Ovary (tissue), 9 donors: ENCODE measurements around the gene GATAD2A. TPM values are rescaled to one million over a fixed set of nuclear protein-coding genes. Genes with fewer than 3 reads are reported as not detected.

Experiments used
- DNase-seq, 5 donors: peaks; one replicate each; pipeline ENCODE4 v3.0.0-alpha.2; 2019 to 2020
- H3K27ac ChIP-seq, 2 donors: fragments of 200-600 bp; one replicate each; pipeline versions ENCODE4 v1.5.1 to v1.8.0; 2019 to 2022
- H3K27me3 ChIP-seq: fragments of 200-600 bp; one replicate; pipeline ENCODE4 v1.8.0; 2022
- H3K36me3 ChIP-seq: fragments of 200-600 bp; sonication (generic); one replicate; pipeline ENCODE4 v1.5.1; 2019
- H3K4me1 ChIP-seq: one replicate; pipeline ENCODE4 v1.8.1; 2013; ENCODE audit warnings: mild to moderate bottlenecking, moderate library complexity; ENCODE audit not compliant: insufficient read depth
- H3K4me3 ChIP-seq: fragments of 200-600 bp; sonication (generic); one replicate; pipeline ENCODE4 v1.5.1; 2017
- H3K9me3 ChIP-seq, 2 donors: fragments of 200-600 bp in 1 of 2; sonication (generic) in 1 of 2; one replicate each; pipeline versions ENCODE4 v1.5.1 to v1.8.1; 2013 to 2019; ENCODE audit warnings: mild to moderate bottlenecking in 1 of 2, moderate library complexity in 1 of 2
- EP300 ChIP-seq: sonication (generic); formaldehyde crosslinking; IDR thresholded peaks from one replicate; pipeline ENCODE4 v1.6.1; 2017; ENCODE audit warnings: antibody characterized with exemption
- POLR2A ChIP-seq: fragments of 450-650 bp; IDR thresholded peaks from one replicate; pipeline ENCODE4 v1.6.1; 2017; ENCODE audit warnings: antibody characterized with exemption, mild to moderate bottlenecking, moderate library complexity
- WGBS, 3 donors: extraction: QIAGEN DNeasy Blood & Tissue Kit in 1 of 3; methylation state at CpG; one replicate each; pipeline versions ENCODE4 v1.1.5 to v1.1.7; 2013 to 2017; 5-methylcytosine and 5-hydroxymethylcytosine counted together
- intact Hi-C, 4 donors: fragments of 100-400 bp; cut with DNase I; formaldehyde crosslinking; loops; one replicate each; pipeline versions ENCODE4 v1.11.0 to v1.15.1; 2022 to 2023
- polyA plus RNA-seq, 2 donors: library from polyadenylated mRNA; stranded (reverse); fragments of 200-250 nt in 1 of 2; fragments of 350-450 nt in 1 of 2; fragmentation: Illumina TruSeq in 1 of 2; extraction: RNeasy Lipid Tissue Mini Kit (QIAGEN cat#74804) in 1 of 2; gene quantifications; one replicate each; pipeline ENCODE4 v1.2.3, GENCODE V29; 2013 to 2014
- total RNA-seq, 7 donors: library from RNA; depleted of rRNA in 2 of 7; stranded (reverse); fragments of >200 nt in 2 of 7; fragmentation: NEBNext Ultra II Directional in 3 of 7; extraction: Animal tissue kit (Norgen Biotek cat#: 25700) in 3 of 7; gene quantifications; one replicate each; pipeline versions ENCODE4 v1.1.0 to v1.2.4, GENCODE V29; 2016 to 2023
- TF ChIP-seq, protein P1 (sequence below), 3 donors: fragments of 450-650 bp in 2 of 3; fragments of 200-600 bp in 1 of 3; IDR thresholded peaks; one replicate each; pipeline versions ENCODE4 v1.5.1 to v1.8.0; 2016 to 2022; ENCODE audit warnings: antibody characterized with exemption in 3 of 3, mild to moderate bottlenecking in 1 of 3
- donor health status: DM: no; HTN: no; CAD: no; lungs with moderate emphysema.
- donor health status: DM: no; HTN: no; CAD: no.
- donor health status: Bipolar disorder and iron deficiency.
- donor health status: DM: yes; HTN: yes; CAD: no.
- donor health status: DM: no; HTN: no; CAD: no.
- donor health status: DM: yes; HTN: yes; CAD: no.

Gene GATAD2A
- total and polyA plus RNA-seq, 9 donors = 10.7 to 83.0 (median 52.2) TPM

DNA sequence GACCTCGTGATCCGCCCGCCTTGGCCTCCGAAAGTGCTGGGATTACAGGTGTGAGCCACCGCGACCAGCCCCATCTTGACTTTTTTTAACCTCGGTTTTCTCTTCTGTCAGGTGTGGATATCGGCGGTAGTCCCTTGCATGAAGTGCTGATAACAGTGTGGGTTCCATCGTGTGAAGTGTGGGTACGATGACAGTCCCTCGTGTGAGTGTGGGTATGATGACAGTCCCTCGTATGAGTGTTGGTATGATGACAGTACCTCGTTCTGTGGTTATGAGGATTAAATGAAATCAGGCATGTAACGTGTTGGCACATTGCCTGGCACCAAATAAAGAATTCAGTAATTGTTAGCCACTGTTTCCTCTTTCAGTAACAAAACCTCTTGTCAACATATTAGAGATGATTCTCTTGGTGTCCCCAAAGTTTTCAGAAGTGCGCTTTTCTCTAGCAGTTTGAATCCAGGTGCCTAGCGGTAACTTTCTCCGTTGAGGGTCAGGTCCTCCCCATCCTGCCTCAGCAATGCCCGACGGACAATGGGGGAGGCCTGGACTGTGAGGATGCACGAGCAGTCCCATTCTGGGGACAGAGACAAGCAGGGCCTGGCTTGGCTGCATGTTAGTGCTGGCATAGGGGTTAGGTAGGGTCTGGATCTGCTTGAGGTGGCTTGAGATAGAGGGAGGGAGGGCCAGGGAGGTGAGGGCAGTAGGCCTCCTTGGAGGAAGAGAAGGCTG, 15.3 kb downstream of the GATAD2A start:
- intact Hi-C loops = loop anchor here in 1 of 4 donors (10.0 kb wide), 1 partner anchor 64 kb away; no protein-coding TSS in a partner anchor
- Histone ChIP-seq H3K4me3 (no peak overlapping the region), H3K27ac (no peak overlapping the region), H3K9me3 (no peaks in the 10 kb centered on the region), H3K4me1 (peaks cover 10% of the 10 kb centered on the region), H3K36me3 (no peaks in the 10 kb centered on the region), H3K27me3 (no peaks in the 10 kb centered on the region)
- TF ChIP-seq EP300 = no peak
- TF ChIP-seq, protein P1, sequence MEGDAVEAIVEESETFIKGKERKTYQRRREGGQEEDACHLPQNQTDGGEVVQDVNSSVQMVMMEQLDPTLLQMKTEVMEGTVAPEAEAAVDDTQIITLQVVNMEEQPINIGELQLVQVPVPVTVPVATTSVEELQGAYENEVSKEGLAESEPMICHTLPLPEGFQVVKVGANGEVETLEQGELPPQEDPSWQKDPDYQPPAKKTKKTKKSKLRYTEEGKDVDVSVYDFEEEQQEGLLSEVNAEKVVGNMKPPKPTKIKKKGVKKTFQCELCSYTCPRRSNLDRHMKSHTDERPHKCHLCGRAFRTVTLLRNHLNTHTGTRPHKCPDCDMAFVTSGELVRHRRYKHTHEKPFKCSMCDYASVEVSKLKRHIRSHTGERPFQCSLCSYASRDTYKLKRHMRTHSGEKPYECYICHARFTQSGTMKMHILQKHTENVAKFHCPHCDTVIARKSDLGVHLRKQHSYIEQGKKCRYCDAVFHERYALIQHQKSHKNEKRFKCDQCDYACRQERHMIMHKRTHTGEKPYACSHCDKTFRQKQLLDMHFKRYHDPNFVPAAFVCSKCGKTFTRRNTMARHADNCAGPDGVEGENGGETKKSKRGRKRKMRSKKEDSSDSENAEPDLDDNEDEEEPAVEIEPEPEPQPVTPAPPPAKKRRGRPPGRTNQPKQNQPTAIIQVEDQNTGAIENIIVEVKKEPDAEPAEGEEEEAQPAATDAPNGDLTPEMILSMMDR (IDR thresholded peaks at IDR 0.05) = no peak
- no peak for TF ChIP-seq POLR2A
- no peak for DNase-seq
- 88 to 91% (median 88%) methylated on average over 21 of the region's 21 CpGs for WGBS, 3 donors

DNA sequence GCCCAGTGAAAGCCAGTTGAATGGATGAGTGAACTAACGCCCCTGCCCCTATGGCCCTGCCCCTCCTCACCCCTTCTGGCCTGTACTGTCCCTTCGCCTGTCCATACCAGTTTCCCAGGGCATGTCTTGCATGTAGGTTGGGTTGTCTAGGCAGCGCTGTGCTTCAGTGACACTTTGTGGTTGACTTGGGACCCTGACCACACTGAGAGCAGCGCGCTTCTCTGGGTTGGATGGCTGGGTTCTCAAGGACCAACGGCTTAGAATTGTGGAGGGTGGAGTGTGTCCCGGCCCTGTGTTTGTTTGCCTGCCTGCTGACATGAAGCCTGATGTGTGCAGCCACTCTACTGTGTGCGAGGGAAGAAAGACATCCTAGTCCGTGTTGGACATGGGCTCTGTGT, 15.8 kb downstream of the GATAD2A start:
- TF ChIP-seq EP300 = no peak
- TF ChIP-seq, protein P1 (IDR thresholded peaks at IDR 0.05) = no peak
- TF ChIP-seq POLR2A = no peak
- intact Hi-C loops = loop anchor here in 1 of 4 donors (10.0 kb wide), 1 partner anchor 64 kb away; no protein-coding TSS in a partner anchor
- Histone ChIP-seq H3K9me3 (no peaks in the 10 kb centered on the region), H3K27me3 (no peaks in the 10 kb centered on the region), H3K36me3 (no peaks in the 10 kb centered on the region), H3K27ac (no peak overlapping the region), H3K4me3 (no peak overlapping the region), H3K4me1 (peaks cover 8% of the 10 kb centered on the region)
- DNase-seq = no peak
- WGBS, 3 donors = 89 to 94% (median 92%) methylated on average over 9 of the region's 9 CpGs

DNA sequence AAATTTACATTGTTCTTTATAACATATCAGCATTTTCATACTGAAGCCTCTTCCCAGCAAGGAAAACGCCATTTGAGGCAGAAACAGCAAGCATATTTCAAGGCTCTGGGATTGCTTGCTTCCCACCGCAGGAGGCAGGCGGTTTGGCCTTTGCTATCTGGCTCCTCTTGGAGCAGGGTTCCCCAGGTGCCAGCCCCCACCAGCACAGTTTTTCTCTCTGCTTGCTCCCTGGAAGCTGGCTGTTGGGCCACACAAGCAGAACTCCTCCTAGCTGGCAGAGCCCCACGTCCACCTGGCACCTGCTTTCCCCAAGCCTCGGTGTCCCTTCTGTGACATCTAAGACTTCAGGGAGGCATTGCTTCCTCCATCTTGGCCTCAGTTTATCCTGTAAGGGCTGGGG, 16.7 kb downstream of the GATAD2A start:
- intact Hi-C loops = loop anchor here in 1 of 4 donors (10.0 kb wide), 1 partner anchor 63 kb away; no protein-coding TSS in a partner anchor
- H3K4me1 ChIP-seq = peaks cover 7% of the 10 kb centered on the region
- WGBS, 3 donors = 79 to 89% (median 83%) methylated on average over 5 of the region's 5 CpGs
- no peak for TF ChIP-seq POLR2A
- TF ChIP-seq EP300 = no peak
- TF ChIP-seq, protein P1 (IDR thresholded peaks at IDR 0.05) = no peak
- H3K27ac ChIP-seq = no peak overlapping the region
- H3K27me3 ChIP-seq = no peaks in the 10 kb centered on the region
- DNase-seq = no peak
- no peaks in the 10 kb centered on the region for H3K36me3 ChIP-seq
- no peaks in the 10 kb centered on the region for H3K9me3 ChIP-seq
- no peak overlapping the region for H3K4me3 ChIP-seq

DNA sequence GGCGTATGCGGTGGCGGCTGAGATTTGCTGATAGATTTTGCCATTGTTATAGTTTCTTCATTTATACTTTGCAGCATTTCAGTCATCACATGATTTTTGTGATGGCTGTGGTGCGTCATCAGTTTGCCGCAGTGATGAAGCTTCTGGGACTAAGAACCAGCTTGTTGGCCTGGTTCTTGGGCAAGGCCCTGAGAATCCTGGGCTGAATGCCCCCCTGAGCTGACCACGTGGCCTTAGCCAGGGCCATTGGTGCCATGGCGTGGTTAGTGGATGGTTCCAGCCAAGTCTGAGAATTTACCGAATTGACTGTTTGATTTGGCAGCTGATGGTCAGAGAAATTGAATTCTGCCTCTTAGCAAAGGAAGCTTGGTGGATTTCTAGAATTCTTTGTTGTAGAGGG, 17.8 kb downstream of the GATAD2A start:
- Histone ChIP-seq H3K27ac (no peak overlapping the region), H3K9me3 (no peaks in the 10 kb centered on the region), H3K27me3 (no peaks in the 10 kb centered on the region), H3K4me3 (no peak overlapping the region), H3K36me3 (no peaks in the 10 kb centered on the region), H3K4me1 (peaks cover 1% of the 10 kb centered on the region)
- TF ChIP-seq EP300 = no peak
- TF ChIP-seq, protein P1 (IDR thresholded peaks at IDR 0.05) = no peak
- intact Hi-C loops = loop anchor here in 1 of 4 donors (10.0 kb wide), 1 partner anchor 61 kb away; no protein-coding TSS in a partner anchor
- 94 to 96% (median 95%) methylated on average over 8 of the region's 8 CpGs for WGBS, 3 donors
- no peak for DNase-seq
